ENCODE measurements around the gene ILDR2. TPM values are rescaled to one million over a fixed set of nuclear protein-coding genes. Genes with fewer than 3 reads are reported as not detected.

Gene ILDR2
- total and polyA plus RNA-seq, 9 of the 15 experiments (the other 6 are each of a cell fraction or from before 2014, with no cell fraction given): 0.03 to 0.31 (median 0.18) TPM; not detected in 2

DNA sequence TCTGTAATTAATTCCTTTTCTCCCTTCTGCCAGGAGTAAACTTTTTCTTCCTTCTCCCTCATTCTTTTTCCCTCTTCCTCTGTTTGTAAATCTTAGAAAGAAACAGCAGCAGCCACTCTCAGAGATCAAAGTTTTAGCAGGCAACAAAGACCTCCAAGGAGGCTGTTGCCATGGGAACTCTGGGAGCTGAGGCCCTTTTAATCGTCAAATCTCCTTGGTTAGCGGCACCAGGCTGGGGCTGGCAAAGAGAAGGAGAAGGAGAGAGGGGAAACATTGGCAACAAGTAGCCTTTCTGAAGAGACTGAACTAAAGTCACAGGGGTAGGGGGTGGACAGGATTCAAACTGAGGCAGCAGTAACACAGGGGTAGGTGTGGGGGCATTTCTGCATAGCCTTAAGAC, 25.2 kb downstream of the ILDR2 start:
- TF ChIP-seq RFX1 (IDR thresholded peaks at IDR 0.05): peak; percentile 46
- no peak for TF ChIP-seq ZNF584 (CRISPR knock-in tag; IDR thresholded peaks at IDR 0.05; ENCODE audit: low read depth)
- TF ChIP-seq, protein P1, sequence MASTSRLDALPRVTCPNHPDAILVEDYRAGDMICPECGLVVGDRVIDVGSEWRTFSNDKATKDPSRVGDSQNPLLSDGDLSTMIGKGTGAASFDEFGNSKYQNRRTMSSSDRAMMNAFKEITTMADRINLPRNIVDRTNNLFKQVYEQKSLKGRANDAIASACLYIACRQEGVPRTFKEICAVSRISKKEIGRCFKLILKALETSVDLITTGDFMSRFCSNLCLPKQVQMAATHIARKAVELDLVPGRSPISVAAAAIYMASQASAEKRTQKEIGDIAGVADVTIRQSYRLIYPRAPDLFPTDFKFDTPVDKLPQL (IDR thresholded peaks at IDR 0.05; ENCODE audit: extremely low read depth, insufficient read length): no peak
- TF ChIP-seq RBM17 (IDR thresholded peaks at IDR 0.05; ENCODE audit: borderline replicate concordance, low read depth, low read length): no peak
- TF ChIP-seq, protein P2, sequence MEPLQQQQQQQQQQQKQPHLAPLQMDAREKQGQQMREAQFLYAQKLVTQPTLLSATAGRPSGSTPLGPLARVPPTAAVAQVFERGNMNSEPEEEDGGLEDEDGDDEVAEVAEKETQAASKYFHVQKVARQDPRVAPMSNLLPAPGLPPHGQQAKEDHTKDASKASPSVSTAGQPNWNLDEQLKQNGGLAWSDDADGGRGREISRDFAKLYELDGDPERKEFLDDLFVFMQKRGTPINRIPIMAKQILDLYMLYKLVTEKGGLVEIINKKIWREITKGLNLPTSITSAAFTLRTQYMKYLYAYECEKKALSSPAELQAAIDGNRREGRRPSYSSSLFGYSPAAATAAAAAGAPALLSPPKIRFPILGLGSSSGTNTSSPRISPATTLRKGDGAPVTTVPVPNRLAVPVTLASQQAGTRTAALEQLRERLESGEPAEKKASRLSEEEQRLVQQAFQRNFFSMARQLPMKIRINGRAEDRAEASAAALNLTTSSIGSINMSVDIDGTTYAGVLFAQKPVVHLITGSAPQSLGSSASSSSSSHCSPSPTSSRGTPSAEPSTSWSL (CRISPR knock-in tag; IDR thresholded peaks at IDR 0.05; ENCODE audit: borderline replicate concordance): no peak
- no peak for TF ChIP-seq MCM3 (IDR thresholded peaks at IDR 0.05)
- no peak for TF ChIP-seq EHMT2 (IDR thresholded peaks at IDR 0.05)
- CTCF ChIA-PET (ENCODE audit: low intra/inter-chr PET ratio): no interaction called here
- no TSS peak for BruUV-seq (replicated peaks)
- H3K36me3 ChIP-seq (ENCODE audit: control insufficient read depth, insufficient read depth, low read length): no peaks in the 10 kb centered on the region
- no peaks in the 10 kb centered on the region for H3K79me2 ChIP-seq (ENCODE audit: control insufficient read depth, insufficient read depth, low read length)
- peaks cover 19 to 30% of the 10 kb centered on the region in 2 experiments for H3K27me3 ChIP-seq (ENCODE audit: control insufficient read depth in 2 of 2, insufficient read depth in 2 of 2, low read length in 2 of 2)
- no peaks in the 10 kb centered on the region for H3K9me3 ChIP-seq (replicated peaks; ENCODE audit: control insufficient read depth, insufficient read depth, low read depth, low read length)
- DNase-seq (ENCODE audit: extremely low read depth in 1 of 4, low spot score in 3 of 4) (no peak), ATAC-seq (no peak), FAIRE-seq (no peak)
- POLR2A ChIA-PET: interaction anchor here (1.1 kb wide), 1 partner anchor 23 kb away, joined by 3 read pairs; no protein-coding TSS in a partner anchor
- H3K4me3 ChIP-seq: no peak overlapping the region
- no peak overlapping the region for H3K27ac ChIP-seq (ENCODE audit: extremely low read depth, low read depth, low read length)
- no peaks in the 10 kb centered on the region for H3K9me1 ChIP-seq (ENCODE audit: control insufficient read depth, insufficient read depth, low read length)
- in situ Hi-C loops (cut with MboI) (no loop called here), intact Hi-C loops (cut with micrococcal nuclease) (no loop called here)
- H3K9ac ChIP-seq (ENCODE audit: insufficient read depth in 1 of 2, low read depth in 2 of 2, low read length in 2 of 2): no peak overlapping the region
- H3K4me2 ChIP-seq (ENCODE audit: insufficient read depth, low read length): no peak overlapping the region
- H4K20me1 ChIP-seq (replicated peaks; ENCODE audit: control insufficient read depth, insufficient read depth, low read length): no peaks in the 10 kb centered on the region
- 0% methylated on average over 2 of the region's 2 CpGs for WGBS (ENCODE audit: insufficient coverage, low coverage, missing lambda C conversion rate)
- no peak overlapping the region for H2AFZ ChIP-seq (ENCODE audit: low read depth, low read length)
- H3K4me1 ChIP-seq (replicated peaks in 1 of 2; ENCODE audit: control insufficient read depth in 2 of 2, insufficient read depth in 2 of 2, low read length in 2 of 2): peaks cover 0 to 4% of the 10 kb centered on the region in 2 experiments; a peak in 1 of 5 replicates

All from K562 (cell line).